HEK293T (cell line): ENCODE data around the gene MFRP.

Source experiments
- ARNT ChIP-seq: fragments of 450-650 bp; IDR thresholded peaks from 2 replicates; pipeline ENCODE4 v1.6.1; 2017; ENCODE audit warnings: mild to moderate bottlenecking
- BHLHE40 ChIP-seq: fragments of 450-650 bp; IDR thresholded peaks from 2 replicates; pipeline ENCODE4 v1.6.1; 2016; ENCODE audit warnings: mild to moderate bottlenecking, moderate library complexity, borderline replicate concordance
- CTBP1 ChIP-seq: fragments of 450-650 bp; IDR thresholded peaks from 2 replicates; pipeline ENCODE4 v1.6.1; 2016; ENCODE audit warnings: borderline replicate concordance
- ELF4 ChIP-seq: fragments of 450-650 bp; IDR thresholded peaks from 2 replicates; pipeline ENCODE4 v1.6.1; 2017; ENCODE audit warnings: antibody characterized with exemption
- FOXA1 ChIP-seq: fragments of 450-650 bp; IDR thresholded peaks from 2 replicates; pipeline ENCODE4 v1.6.1; 2016; ENCODE audit warnings: mild to moderate bottlenecking
- FOXK2 ChIP-seq: fragments of 450-650 bp; IDR thresholded peaks from 2 replicates; pipeline ENCODE4 v1.6.1; 2016; ENCODE audit warnings: mild to moderate bottlenecking
- FOXM1 ChIP-seq: fragments of 450-650 bp; IDR thresholded peaks from 2 replicates; pipeline ENCODE4 v1.6.1; 2017; ENCODE audit warnings: mild to moderate bottlenecking, borderline replicate concordance
- HDGF ChIP-seq: fragments of 450-650 bp; IDR thresholded peaks from 2 replicates; pipeline ENCODE4 v1.6.1; 2017; ENCODE audit warnings: antibody characterized with exemption, borderline replicate concordance
- LEF1 ChIP-seq: fragments of 450-650 bp; IDR thresholded peaks from 2 replicates; pipeline ENCODE4 v1.6.1; 2017; ENCODE audit warnings: mild to moderate bottlenecking, borderline replicate concordance
- NFRKB ChIP-seq: fragments of 450-650 bp; IDR thresholded peaks from 2 replicates; pipeline ENCODE4 v1.6.1; 2016; ENCODE audit warnings: mild to moderate bottlenecking, moderate library complexity
- PKNOX1 ChIP-seq: fragments of 450-650 bp; IDR thresholded peaks from 2 replicates; pipeline ENCODE4 v1.6.1; 2016
- SP1 ChIP-seq: fragments of 450-650 bp; IDR thresholded peaks from 2 replicates; pipeline ENCODE4 v1.6.1; 2017
- TARDBP ChIP-seq: fragments of 450-650 bp; IDR thresholded peaks from 2 replicates; pipeline ENCODE4 v1.6.1; 2016

GRCh38 chr11:119368121-119369034, 21.9 kb upstream of the MFRP start:
- TF ChIP-seq LEF1 (no peak), BHLHE40 (no peak), SP1 (no peak), TARDBP (no peak), FOXM1 (no peak), CTBP1 (no peak), FOXA1 (no peak), FOXK2 (no peak), PKNOX1 (no peak), ARNT (no peak), ELF4 (no peak), HDGF (no peak), NFRKB (no peak)
